Measurements from ENCODE around the gene NFIC.

GRCh38 chr19:3344608-3345598 lies 21.5 kb upstream of the NFIC start:
- no peak for TF ChIP-seq CTCF (IDR thresholded peaks at IDR 0.05; ENCODE audit: poor library complexity, severe bottlenecking)
- no peak for TF ChIP-seq POLR2AphosphoS5 (IDR thresholded peaks at IDR 0.05)
- TF ChIP-seq MXI1 (conservative IDR thresholded peaks at IDR 0.05; ENCODE audit: poor library complexity, severe bottlenecking), result no peak
- no peak for TF ChIP-seq TAF1 (IDR thresholded peaks at IDR 0.05; ENCODE audit: low read depth)
- no peak for TF ChIP-seq EZH2 (IDR thresholded peaks at IDR 0.05; ENCODE audit: borderline replicate concordance, insufficient read depth, low read length, poor library complexity, severe bottlenecking)
- TF ChIP-seq EP300 (conservative IDR thresholded peaks at IDR 0.05; ENCODE audit: poor library complexity, severe bottlenecking), result no peak
